ENCODE data around the gene CDK1. TPM values are rescaled to one million over a fixed set of nuclear protein-coding genes. Genes with fewer than 3 reads are reported as not detected.

CDK1 gene
- total and polyA plus RNA-seq, 2 experiments from 2014 or later, result 40.5 to 43.2 TPM

DNA sequence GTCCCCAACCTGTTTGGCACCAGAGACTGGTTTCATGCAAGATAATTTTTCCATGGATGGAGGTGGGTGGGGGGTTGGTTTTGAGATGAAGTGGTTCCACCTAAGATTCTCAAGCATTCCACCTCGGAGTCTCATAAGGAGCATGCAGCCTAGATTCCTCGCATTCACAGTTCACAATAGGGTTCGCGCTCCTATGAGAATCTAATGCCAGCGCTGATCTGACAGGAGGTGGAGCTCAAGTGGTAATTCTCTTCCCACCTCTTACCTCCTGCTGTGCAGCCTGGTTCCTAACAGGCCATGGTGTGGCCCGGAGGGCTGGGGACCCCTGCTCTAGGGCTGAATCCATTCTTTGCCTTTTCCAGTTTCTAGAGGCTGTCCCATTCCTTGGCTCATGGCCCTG lies 19.1 kb upstream of the CDK1 start:
- H3K4me3 ChIP-seq, result no peak overlapping the region
- H3K9me2 ChIP-seq (ENCODE audit: insufficient read depth), result no peaks in the 10 kb centered on the region
- no peak overlapping the region for H3K4me2 ChIP-seq (ENCODE audit: unreplicated experiment)
- TF ChIP-seq EZH2 (IDR thresholded peaks at IDR 0.05; ENCODE audit: insufficient read depth, poor library complexity, severe bottlenecking), result no peak
- no peak for TF ChIP-seq EZH2phosphoT487 (IDR thresholded peaks at IDR 0.05; ENCODE audit: insufficient read depth, low read depth)
- WGBS, 2 experiments (ENCODE audit: low coverage in 1 of 2, low lambda C conversion rate in 2 of 2, missing lambda C conversion rate in 2 of 2), result 74 to 75% methylated on average over 6 of the region's 6 CpGs
- H2AFZ ChIP-seq, result no peak overlapping the region
- no peaks in the 10 kb centered on the region for H3K9me3 ChIP-seq (ENCODE audit: low read depth)
- no peaks in the 10 kb centered on the region for H3K4me1 ChIP-seq (ENCODE audit: insufficient read depth)
- no peak for DNase-seq
- no peak overlapping the region for H3K9ac ChIP-seq
- H3K36me3 ChIP-seq (ENCODE audit: low read depth), result no peaks in the 10 kb centered on the region
- H3F3A ChIP-seq (ENCODE audit: insufficient read depth), result no peaks in the 10 kb centered on the region
- in situ Hi-C loops (cut with MboI), result loop anchor here (25.0 kb wide), 1 partner anchor 297 kb away; no protein-coding TSS in a partner anchor
- H3K27ac ChIP-seq, result no peak overlapping the region
- H3K27me3 ChIP-seq (replicated peaks; ENCODE audit: insufficient read depth), result peaks cover 15% of the 10 kb centered on the region; the same call in 1 of the 2 replicates
- H4K20me1 ChIP-seq (ENCODE audit: insufficient read depth), result no peaks in the 10 kb centered on the region
- no peaks in the 10 kb centered on the region for H3K79me2 ChIP-seq (ENCODE audit: insufficient read depth)

DNA sequence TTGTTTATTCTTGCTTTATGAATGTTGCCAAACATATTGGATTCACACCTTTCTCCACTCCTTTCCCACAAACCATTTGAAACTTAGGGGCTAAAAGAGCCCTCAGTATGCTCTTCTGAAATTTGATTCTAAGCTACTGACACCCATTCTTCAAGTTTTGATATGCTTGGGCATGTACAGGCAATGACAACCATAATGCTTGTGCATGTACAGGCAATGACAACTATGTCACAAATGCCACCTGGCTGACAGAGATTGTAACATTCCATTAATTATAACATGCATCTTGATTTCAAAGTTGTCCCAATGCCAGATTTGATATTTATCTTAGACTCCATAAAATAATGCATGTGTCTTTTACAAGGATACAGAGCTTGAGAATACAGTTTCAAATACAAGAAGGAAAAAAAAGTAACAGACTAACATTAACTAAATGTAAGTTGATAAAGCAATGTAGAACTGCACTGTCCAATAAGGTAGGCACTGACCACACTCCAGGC lies 17.5 kb upstream of the CDK1 start:
- Histone ChIP-seq H3K27me3 (replicated peaks; ENCODE audit: insufficient read depth) (peaks cover 15% of the 10 kb centered on the region; the same call in 1 of the 2 replicates), H3K9ac (no peak overlapping the region), H3K9me3 (ENCODE audit: low read depth) (no peaks in the 10 kb centered on the region), H3K79me2 (ENCODE audit: insufficient read depth) (no peaks in the 10 kb centered on the region), H2AFZ (no peak overlapping the region), H3K36me3 (ENCODE audit: low read depth) (no peaks in the 10 kb centered on the region), H3K9me2 (ENCODE audit: insufficient read depth) (no peaks in the 10 kb centered on the region), H3K4me1 (ENCODE audit: insufficient read depth) (no peaks in the 10 kb centered on the region), H3K27ac (no peak overlapping the region), H3F3A (ENCODE audit: insufficient read depth) (no peaks in the 10 kb centered on the region), H3K4me3 (no peak overlapping the region), H3K4me2 (ENCODE audit: unreplicated experiment) (no peak overlapping the region), H4K20me1 (ENCODE audit: insufficient read depth) (no peaks in the 10 kb centered on the region)
- TF ChIP-seq EZH2phosphoT487 (IDR thresholded peaks at IDR 0.05; ENCODE audit: insufficient read depth, low read depth) (no peak), EZH2 (IDR thresholded peaks at IDR 0.05; ENCODE audit: insufficient read depth, poor library complexity, severe bottlenecking) (no peak)
- no peak for DNase-seq
- in situ Hi-C loops (cut with MboI), result loop anchor here (25.0 kb wide), 1 partner anchor 298 kb away; no protein-coding TSS in a partner anchor

DNA sequence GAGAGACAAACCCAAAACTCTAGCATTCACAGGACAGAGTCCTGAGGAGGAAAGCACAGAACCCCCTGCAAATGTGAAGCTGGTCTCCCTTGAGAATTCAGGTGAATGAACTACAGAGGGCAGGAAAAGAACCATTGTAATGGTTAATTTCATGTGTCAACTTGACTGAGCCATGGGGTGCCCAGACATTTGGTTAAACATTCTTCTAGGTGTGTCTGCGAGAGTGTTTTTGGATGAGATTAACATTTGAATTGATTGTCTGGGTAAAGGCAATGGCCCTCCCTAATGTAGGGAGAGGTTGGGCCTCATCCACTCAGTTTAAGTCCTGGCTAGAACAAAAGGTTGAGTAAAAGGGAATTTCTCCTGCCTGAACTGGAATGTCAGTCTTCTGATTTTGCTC lies 15.7 kb upstream of the CDK1 start:
- no peak for DNase-seq
- Histone ChIP-seq H3K36me3 (ENCODE audit: low read depth) (no peaks in the 10 kb centered on the region), H4K20me1 (ENCODE audit: insufficient read depth) (no peaks in the 10 kb centered on the region), H3K4me2 (ENCODE audit: unreplicated experiment) (no peak overlapping the region), H3K4me3 (no peak overlapping the region), H3K4me1 (ENCODE audit: insufficient read depth) (no peaks in the 10 kb centered on the region), H3K9ac (no peak overlapping the region), H3K79me2 (ENCODE audit: insufficient read depth) (no peaks in the 10 kb centered on the region), H2AFZ (no peak overlapping the region), H3K9me2 (ENCODE audit: insufficient read depth) (no peaks in the 10 kb centered on the region), H3K27ac (no peak overlapping the region), H3F3A (ENCODE audit: insufficient read depth) (no peaks in the 10 kb centered on the region), H3K27me3 (replicated peaks; ENCODE audit: insufficient read depth) (peaks cover 13% of the 10 kb centered on the region; the same call in 1 of the 2 replicates), H3K9me3 (ENCODE audit: low read depth) (no peaks in the 10 kb centered on the region)
- TF ChIP-seq EZH2phosphoT487 (IDR thresholded peaks at IDR 0.05; ENCODE audit: insufficient read depth, low read depth) (no peak), EZH2 (IDR thresholded peaks at IDR 0.05; ENCODE audit: insufficient read depth, poor library complexity, severe bottlenecking) (no peak)
- in situ Hi-C loops (cut with MboI), result loop anchor here (25.0 kb wide), 1 partner anchor 300 kb away; no protein-coding TSS in a partner anchor
- WGBS, 2 experiments (ENCODE audit: low coverage in 1 of 2, low lambda C conversion rate in 2 of 2, missing lambda C conversion rate in 2 of 2), result 81 to 100% methylated on average over 1 of the region's 1 CpG

DNA sequence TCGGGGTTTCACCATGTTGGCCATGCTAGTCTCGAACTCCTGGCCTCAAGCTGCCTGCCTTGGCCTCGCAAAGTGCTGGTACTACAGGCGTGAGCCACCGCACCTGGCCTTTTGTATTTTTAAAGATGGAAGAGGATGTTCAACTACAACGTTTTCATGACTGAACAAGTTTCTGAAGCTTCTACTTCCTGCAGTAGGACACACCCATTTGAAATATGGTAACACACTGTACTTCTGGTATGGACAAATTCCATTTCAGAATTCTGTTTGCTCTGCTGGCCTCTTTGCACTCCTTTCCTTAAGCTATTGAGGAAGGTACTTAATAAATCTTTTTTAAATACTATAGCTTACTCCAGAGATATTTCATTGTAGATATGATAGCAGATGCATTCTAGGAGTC lies 10.9 kb upstream of the CDK1 start:
- no peaks in the 10 kb centered on the region for H3K9me2 ChIP-seq (ENCODE audit: insufficient read depth)
- H3K27me3 ChIP-seq (replicated peaks; ENCODE audit: insufficient read depth), result 0 out of 2 replicates have a peak, but pooled peaks cover 10% of the 10 kb centered on the region
- in situ Hi-C loops (cut with MboI), result loop anchor here (25.0 kb wide), 1 partner anchor 305 kb away; no protein-coding TSS in a partner anchor
- no peak for TF ChIP-seq EZH2phosphoT487 (IDR thresholded peaks at IDR 0.05; ENCODE audit: insufficient read depth, low read depth)
- no peak for TF ChIP-seq EZH2 (IDR thresholded peaks at IDR 0.05; ENCODE audit: insufficient read depth, poor library complexity, severe bottlenecking)
- no peak overlapping the region for H3K4me2 ChIP-seq (ENCODE audit: unreplicated experiment)
- no peaks in the 10 kb centered on the region for H3K4me1 ChIP-seq (ENCODE audit: insufficient read depth)
- no peak overlapping the region for H2AFZ ChIP-seq
- no peaks in the 10 kb centered on the region for H3K36me3 ChIP-seq (ENCODE audit: low read depth)
- 75 to 82% methylated on average over 6 of the region's 6 CpGs for WGBS, 2 experiments (ENCODE audit: low coverage in 1 of 2, low lambda C conversion rate in 2 of 2, missing lambda C conversion rate in 2 of 2)
- H3K4me3 ChIP-seq, result no peak overlapping the region
- H3K9me3 ChIP-seq (ENCODE audit: low read depth), result no peaks in the 10 kb centered on the region
- no peak for DNase-seq
- no peaks in the 10 kb centered on the region for H3F3A ChIP-seq (ENCODE audit: insufficient read depth)
- no peaks in the 10 kb centered on the region for H4K20me1 ChIP-seq (ENCODE audit: insufficient read depth)
- no peak overlapping the region for H3K9ac ChIP-seq
- no peak overlapping the region for H3K27ac ChIP-seq
- H3K79me2 ChIP-seq (ENCODE audit: insufficient read depth), result no peaks in the 10 kb centered on the region

Data from GM23248 (cell line).